Upper lobe of left lung (tissue), 4 donors: ENCODE measurements around the gene COG4.

Experiments used
- POLR2AphosphoS5 ChIP-seq, 2 donors: sonication (generic); formaldehyde crosslinking; IDR thresholded peaks; one replicate each; pipeline ENCODE4 v1.5.1; 2017; ENCODE audit warnings: antibody characterized with exemption in 2 of 2
- TF ChIP-seq, protein P1 (sequence below), 6 experiments: fragments of 450-650 bp in 4 of 6; fragments of 200-600 bp in 2 of 6; sonication (generic) in 2 of 6; IDR thresholded peaks; one replicate each; pipeline ENCODE4 v1.5.1; 2016 to 2019; ENCODE audit warnings: antibody characterized with exemption in 6 of 6

DNA sequence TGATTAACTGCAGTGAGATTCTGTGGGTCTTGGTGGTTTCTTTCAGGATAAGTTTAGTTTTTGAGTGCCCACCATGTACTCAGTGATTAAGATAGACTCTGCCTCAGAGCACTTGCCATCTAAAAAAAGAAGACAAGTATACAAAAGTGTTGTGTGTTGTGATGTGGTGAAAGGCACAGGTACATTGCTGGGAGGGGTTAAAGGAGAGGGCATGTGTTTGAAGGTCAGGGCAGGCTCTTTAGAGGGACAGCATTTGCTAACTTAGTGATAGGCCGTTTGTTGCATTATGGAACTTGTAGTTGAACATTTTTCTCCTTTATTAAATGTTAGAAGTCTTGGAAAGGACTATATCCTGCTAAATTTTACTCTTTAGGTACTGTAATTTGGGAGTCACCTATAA is 26.7 kb upstream of the COG4 start:
- TF ChIP-seq, protein P1, sequence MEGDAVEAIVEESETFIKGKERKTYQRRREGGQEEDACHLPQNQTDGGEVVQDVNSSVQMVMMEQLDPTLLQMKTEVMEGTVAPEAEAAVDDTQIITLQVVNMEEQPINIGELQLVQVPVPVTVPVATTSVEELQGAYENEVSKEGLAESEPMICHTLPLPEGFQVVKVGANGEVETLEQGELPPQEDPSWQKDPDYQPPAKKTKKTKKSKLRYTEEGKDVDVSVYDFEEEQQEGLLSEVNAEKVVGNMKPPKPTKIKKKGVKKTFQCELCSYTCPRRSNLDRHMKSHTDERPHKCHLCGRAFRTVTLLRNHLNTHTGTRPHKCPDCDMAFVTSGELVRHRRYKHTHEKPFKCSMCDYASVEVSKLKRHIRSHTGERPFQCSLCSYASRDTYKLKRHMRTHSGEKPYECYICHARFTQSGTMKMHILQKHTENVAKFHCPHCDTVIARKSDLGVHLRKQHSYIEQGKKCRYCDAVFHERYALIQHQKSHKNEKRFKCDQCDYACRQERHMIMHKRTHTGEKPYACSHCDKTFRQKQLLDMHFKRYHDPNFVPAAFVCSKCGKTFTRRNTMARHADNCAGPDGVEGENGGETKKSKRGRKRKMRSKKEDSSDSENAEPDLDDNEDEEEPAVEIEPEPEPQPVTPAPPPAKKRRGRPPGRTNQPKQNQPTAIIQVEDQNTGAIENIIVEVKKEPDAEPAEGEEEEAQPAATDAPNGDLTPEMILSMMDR (IDR thresholded peaks at IDR 0.05): no peak
- no peak for TF ChIP-seq POLR2AphosphoS5 (IDR thresholded peaks at IDR 0.05)
